Measurements from ENCODE around the gene NDUFS6. TPM values are rescaled to one million over a fixed set of nuclear protein-coding genes. Genes with fewer than 3 reads are reported as not detected.

Gene NDUFS6
- total RNA-seq, 1 donor from 2014 or later: 37.6 TPM

GRCh38 chr5:1831677-1832313 lies 30.6 kb downstream of the NDUFS6 start:
- Histone ChIP-seq H3K9ac (ENCODE audit: low read length) (no peak overlapping the region), H3K27ac (ENCODE audit: low read depth, low read length) (no peak overlapping the region), H3K27me3 (ENCODE audit: insufficient read depth, low read length) (peaks cover 3% of the 10 kb centered on the region), H3K4me3 (ENCODE audit: insufficient read depth, low read depth, low read length) (no peak overlapping the region), H3K79me2 (ENCODE audit: insufficient read depth, low read length) (no peaks in the 10 kb centered on the region), H4K20me1 (ENCODE audit: insufficient read depth, low read length) (no peaks in the 10 kb centered on the region), H3K9me3 (ENCODE audit: insufficient read depth, low read depth, low read length) (no peaks in the 10 kb centered on the region), H2AFZ (ENCODE audit: low read depth, low read length) (no peak overlapping the region), H3K4me1 (ENCODE audit: insufficient read depth, low read length) (no peaks in the 10 kb centered on the region), H3K36me3 (ENCODE audit: insufficient read depth, low read length) (no peaks in the 10 kb centered on the region), H3K4me2 (ENCODE audit: low read length) (no peak overlapping the region)
- H3K27me3 Mint-ChIP-seq (ENCODE audit: low read depth, unreplicated experiment): peaks cover 32% of the 10 kb centered on the region
- H3K9me3 Mint-ChIP-seq (ENCODE audit: unreplicated experiment): peaks cover 1% of the 10 kb centered on the region
- no peak overlapping the region for H3K4me3 Mint-ChIP-seq (ENCODE audit: unreplicated experiment)
- H3K4me1 Mint-ChIP-seq (ENCODE audit: low read depth, unreplicated experiment): peaks cover 1% of the 10 kb centered on the region
- FAIRE-seq (no peak), DNase-seq (ENCODE audit: low read depth) (no peak)
- H3K36me3 Mint-ChIP-seq (ENCODE audit: low read depth, unreplicated experiment): peaks cover 12% of the 10 kb centered on the region
- no peak overlapping the region for H3K27ac Mint-ChIP-seq (ENCODE audit: unreplicated experiment)
- TF ChIP-seq EZH2 (IDR thresholded peaks at IDR 0.05; ENCODE audit: insufficient read depth, low read length) (no peak), CTCF (IDR thresholded peaks at IDR 0.05; ENCODE audit: insufficient read depth, low read depth, low read length) (no peak)

- no peak for TF ChIP-seq CTCF (IDR thresholded peaks at IDR 0.05; ENCODE audit: insufficient read depth, low read depth, low read length)
- peak; percentile 17 for TF ChIP-seq EZH2 (IDR thresholded peaks at IDR 0.05; ENCODE audit: insufficient read depth, low read length)
- no peak overlapping the region for H3K27ac Mint-ChIP-seq (ENCODE audit: unreplicated experiment)
- H3K36me3 Mint-ChIP-seq (ENCODE audit: low read depth, unreplicated experiment): peaks cover 5% of the 10 kb centered on the region
- Histone ChIP-seq H3K36me3 (ENCODE audit: insufficient read depth, low read length) (no peaks in the 10 kb centered on the region), H4K20me1 (ENCODE audit: insufficient read depth, low read length) (no peaks in the 10 kb centered on the region), H3K9ac (ENCODE audit: low read length) (no peak overlapping the region), H3K79me2 (ENCODE audit: insufficient read depth, low read length) (no peaks in the 10 kb centered on the region), H3K27me3 (ENCODE audit: insufficient read depth, low read length) (peaks cover 3% of the 10 kb centered on the region), H3K4me3 (ENCODE audit: insufficient read depth, low read depth, low read length) (no peak overlapping the region), H3K4me2 (ENCODE audit: low read length) (no peak overlapping the region), H2AFZ (ENCODE audit: low read depth, low read length) (no peak overlapping the region), H3K9me3 (ENCODE audit: insufficient read depth, low read depth, low read length) (no peaks in the 10 kb centered on the region), H3K27ac (ENCODE audit: low read depth, low read length) (no peak overlapping the region), H3K4me1 (ENCODE audit: insufficient read depth, low read length) (no peaks in the 10 kb centered on the region)
- H3K9me3 Mint-ChIP-seq (ENCODE audit: unreplicated experiment): peaks cover 1% of the 10 kb centered on the region
- no peak overlapping the region for H3K4me3 Mint-ChIP-seq (ENCODE audit: unreplicated experiment)
- peaks cover 35% of the 10 kb centered on the region for H3K27me3 Mint-ChIP-seq (ENCODE audit: low read depth, unreplicated experiment)
- no peak for FAIRE-seq
- DNase-seq (ENCODE audit: low read depth): no peak
- H3K4me1 Mint-ChIP-seq (ENCODE audit: low read depth, unreplicated experiment): peaks cover 1% of the 10 kb centered on the region
Measured at GRCh38 chr5:1832511-1833250, 31.5 kb downstream of the NDUFS6 start.

Data from astrocyte (in vitro differentiated cells and primary cell).